GM12892 (cell line): ENCODE data around the gene APC2.
"Not testable (repeated sequence)": the region's sequence is repeated elsewhere in the genome, so short reads cannot be mapped to it uniquely, and the experiment has no call there.

Experiments
- POLR2A ChIP-seq: IDR thresholded peaks from 2 replicates; pipeline ENCODE4 v1.6.1; 2011; ENCODE audit warnings: low read depth, low read length, control low read depth
- POLR2AphosphoS5 ChIP-seq: IDR thresholded peaks from 2 replicates; pipeline ENCODE4 v1.6.1; 2011; ENCODE audit warnings: low read depth, low read length, control low read depth

GRCh38 chr19:1477056-1477455, 27.1 kb downstream of the APC2 start:
- TF ChIP-seq POLR2A, POLR2AphosphoS5: not testable (repeated sequence)
